IPS-NIHi11 (cell line): ENCODE results near the gene SOX10.
"Not testable (repeated sequence)": the region's sequence is repeated elsewhere in the genome, so short reads cannot be mapped to it uniquely, and the experiment has no call there.

Experiments used
- DNase-seq: peaks from one replicate; pipeline ENCODE4 v3.0.0; 2012; ENCODE audit warnings: mixed read lengths, low spot score

Gene SOX10

GRCh38 chr22:37985751-37986281 is 1.5 kb upstream of the SOX10 start:
- no peak for DNase-seq

GRCh38 chr22:37985050-37985585 is 763 bp upstream of the SOX10 start:
- no peak for DNase-seq

GRCh38 chr22:37982938-37983859 is 1.2 kb downstream of the SOX10 start:
- peak; percentile 95 for DNase-seq

- DNase-seq, result no peak
Observed at GRCh38 chr22:37982151-37982785, 2.1 kb downstream of the SOX10 start.

- DNase-seq, result no peak
Observed at GRCh38 chr22:37981282-37982011, 2.9 kb downstream of the SOX10 start.

GRCh38 chr22:37979782-37980181 is 4.6 kb downstream of the SOX10 start:
- peak; percentile 75 for DNase-seq

GRCh38 chr22:37976547-37976946 is 7.8 kb downstream of the SOX10 start:
- no peak for DNase-seq

- DNase-seq, result not testable (repeated sequence)
Observed at GRCh38 chr22:37976022-37976421, 8.3 kb downstream of the SOX10 start.

- DNase-seq, result no peak
Observed at GRCh38 chr22:37975153-37975552, 9.2 kb downstream of the SOX10 start.

GRCh38 chr22:37973271-37974170 is 10.8 kb downstream of the SOX10 start:
- DNase-seq, result no peak

GRCh38 chr22:37972527-37972926 is 11.8 kb downstream of the SOX10 start:
- DNase-seq, result no peak

GRCh38 chr22:37971475-37972434 is 12.6 kb downstream of the SOX10 start:
- DNase-seq, result peak; percentile 66

GRCh38 chr22:37970864-37971263 is 13.5 kb downstream of the SOX10 start:
- DNase-seq, result no peak

- DNase-seq, result no peak
Observed at GRCh38 chr22:37968452-37969251, 15.7 kb downstream of the SOX10 start.

GRCh38 chr22:37967637-37968451 is 16.5 kb downstream of the SOX10 start:
- DNase-seq, result no peak

- no peak for DNase-seq
Observed at GRCh38 chr22:37967147-37967546, 17.2 kb downstream of the SOX10 start.

- DNase-seq, result no peak
Observed at GRCh38 chr22:37965940-37966664, 18.3 kb downstream of the SOX10 start.
